ENCODE data around the gene CLGN.

The CLGN gene

GRCh38 chr4:140359562-140360427 lies 67.7 kb downstream of the CLGN start:
- peaks cover 9% of the 10 kb centered on the region for H3K4me1 Mint-ChIP-seq
- peak; percentile 71 to 85 (median 71) for TF ChIP-seq CTCF (IDR thresholded peaks at IDR 0.05; ENCODE audit: unreplicated experiment in 3 of 3)
- peaks cover 10% of the 10 kb centered on the region for H3K27me3 Mint-ChIP-seq (ENCODE audit: low read depth)
- H3K4me3 Mint-ChIP-seq: no peak overlapping the region
- no peaks in the 10 kb centered on the region for H3K36me3 Mint-ChIP-seq (ENCODE audit: low read depth)
- no peaks in the 10 kb centered on the region for H3K9me3 Mint-ChIP-seq
- peak overlapping the region in 1 of 3 experiments; percentile 57 for H3K27ac Mint-ChIP-seq

- TF ChIP-seq CTCF (IDR thresholded peaks at IDR 0.05; ENCODE audit: unreplicated experiment in 3 of 3): no peak
- Mint-ChIP-seq H3K36me3 (ENCODE audit: low read depth) (no peaks in the 10 kb centered on the region), H3K27ac (no peak overlapping the region), H3K9me3 (no peaks in the 10 kb centered on the region), H3K4me1 (peaks cover 9% of the 10 kb centered on the region), H3K4me3 (no peak overlapping the region), H3K27me3 (ENCODE audit: low read depth) (peaks cover 10% of the 10 kb centered on the region)
Observed at GRCh38 chr4:140358281-140358680, 69.2 kb downstream of the CLGN start.

GRCh38 chr4:140357868-140358267 lies 69.6 kb downstream of the CLGN start:
- no peaks in the 10 kb centered on the region for H3K9me3 Mint-ChIP-seq
- peaks cover 9% of the 10 kb centered on the region for H3K4me1 Mint-ChIP-seq
- H3K27me3 Mint-ChIP-seq (ENCODE audit: low read depth): peaks cover 10% of the 10 kb centered on the region
- H3K36me3 Mint-ChIP-seq (ENCODE audit: low read depth): no peaks in the 10 kb centered on the region
- no peak for TF ChIP-seq CTCF (IDR thresholded peaks at IDR 0.05; ENCODE audit: unreplicated experiment in 3 of 3)
- H3K27ac Mint-ChIP-seq: peak overlapping the region in 1 of 3 experiments; percentile 30
- no peak overlapping the region for H3K4me3 Mint-ChIP-seq

- TF ChIP-seq CTCF (IDR thresholded peaks at IDR 0.05; ENCODE audit: unreplicated experiment in 3 of 3): no peak
- H3K4me3 Mint-ChIP-seq: no peak overlapping the region
- H3K36me3 Mint-ChIP-seq (ENCODE audit: low read depth): no peaks in the 10 kb centered on the region
- H3K9me3 Mint-ChIP-seq: no peaks in the 10 kb centered on the region
- H3K4me1 Mint-ChIP-seq: peaks cover 9% of the 10 kb centered on the region
- peaks cover 16% of the 10 kb centered on the region for H3K27me3 Mint-ChIP-seq (ENCODE audit: low read depth)
- H3K27ac Mint-ChIP-seq: no peak overlapping the region
Observed at GRCh38 chr4:140355288-140355687, 72.2 kb downstream of the CLGN start.

- H3K36me3 Mint-ChIP-seq (ENCODE audit: low read depth): no peaks in the 10 kb centered on the region
Observed at GRCh38 chr4:140353786-140354185, 73.7 kb downstream of the CLGN start.

More at GRCh38 chr4:140353786-140354185, 73.7 kb downstream of the CLGN start:
- H3K4me3 Mint-ChIP-seq: no peak overlapping the region
- no peak overlapping the region for H3K27ac Mint-ChIP-seq
- TF ChIP-seq CTCF (IDR thresholded peaks at IDR 0.05; ENCODE audit: unreplicated experiment in 3 of 3): no peak
- H3K27me3 Mint-ChIP-seq (ENCODE audit: low read depth): peaks cover 11% of the 10 kb centered on the region
- H3K4me1 Mint-ChIP-seq: peaks cover 2% of the 10 kb centered on the region
- H3K9me3 Mint-ChIP-seq: no peaks in the 10 kb centered on the region
